NT2/D1 (cell line): ENCODE results near the gene IL1R2.

Source experiments
- SUZ12 ChIP-seq: IDR thresholded peaks from 2 replicates; pipeline ENCODE4 v1.6.1; 2011; ENCODE audit not compliant: insufficient read length, insufficient read depth; ENCODE audit errors: extremely low read depth
- YY1 ChIP-seq: IDR thresholded peaks from 2 replicates; pipeline ENCODE4 v1.6.1; 2011; ENCODE audit not compliant: insufficient read length, insufficient read depth

DNA sequence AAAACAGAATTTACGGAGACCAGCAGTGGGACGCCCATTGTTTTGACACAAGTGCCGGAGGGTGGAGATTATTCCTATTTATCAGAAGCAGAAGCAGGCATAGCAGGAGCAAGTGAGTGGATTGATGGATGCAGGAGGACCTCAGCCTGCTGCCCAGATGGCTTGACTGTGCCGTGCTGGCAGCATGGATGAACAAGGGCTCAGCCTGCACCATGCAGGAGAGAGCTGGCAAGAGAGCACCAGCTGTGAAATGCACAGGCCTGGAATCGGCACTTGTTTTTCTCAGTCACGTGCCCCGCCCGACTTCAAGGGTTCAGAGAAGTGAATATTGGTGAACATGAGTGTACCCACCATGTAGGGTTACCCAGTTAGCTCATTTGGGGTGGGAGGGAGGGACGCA, 4.0 kb downstream of the IL1R2 start:
- TF ChIP-seq YY1 (no peak), SUZ12 (no peak)
